ENCODE results near the gene GRM7.

Gene GRM7

DNA sequence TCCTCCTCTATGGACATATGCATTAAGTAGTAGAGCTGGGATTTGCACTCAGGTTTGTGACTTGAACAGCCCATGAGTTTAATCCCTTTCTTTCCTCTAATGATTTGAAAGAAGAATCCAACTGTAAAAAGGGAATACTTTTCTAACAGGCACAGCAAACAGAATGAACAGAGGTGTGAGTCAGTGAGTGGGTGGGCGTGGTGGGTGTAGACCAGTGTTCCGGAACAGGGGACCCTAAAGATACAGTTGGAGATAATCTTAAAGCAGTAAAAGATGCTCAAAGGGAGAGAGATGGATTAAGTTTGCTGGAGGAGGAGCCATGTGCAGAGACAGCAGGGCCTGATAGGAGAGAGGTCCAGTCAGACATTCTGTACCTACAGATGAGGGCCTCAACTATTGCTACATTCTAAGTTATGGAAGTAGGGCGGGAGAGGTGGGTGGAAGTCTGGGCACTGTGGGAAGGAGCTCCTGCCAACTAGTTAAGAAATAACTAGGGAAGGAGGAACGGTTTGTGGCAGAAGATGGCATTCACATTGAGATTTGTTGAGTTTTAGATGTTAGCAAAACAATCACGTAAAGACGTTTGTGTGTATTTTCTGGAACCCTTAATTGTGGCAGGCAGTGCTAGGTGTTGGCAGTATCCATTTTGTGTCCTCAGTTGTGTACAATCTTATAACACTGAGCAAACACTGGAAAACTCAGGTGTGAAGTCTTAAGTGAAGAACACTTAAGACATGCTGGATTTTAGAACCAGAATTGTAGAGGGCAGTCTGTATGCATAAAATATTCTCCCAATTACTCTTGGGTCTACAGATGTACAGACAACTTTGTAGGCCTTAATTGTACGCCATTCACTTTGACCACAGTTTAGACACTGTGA is 511.0 kb downstream of the GRM7 start:
- no peak overlapping the region for H3K4me3 ChIP-seq (ENCODE audit: low read depth, low read length)
- no peak for TF ChIP-seq CTCF (IDR thresholded peaks at IDR 0.05; ENCODE audit: low read depth, low read length)
- H3K9me3 ChIP-seq (ENCODE audit: severe bottlenecking) = no peaks in the 10 kb centered on the region
- peak; percentile 28 for DNase-seq
- H3K27me3 ChIP-seq (ENCODE audit: insufficient read depth, low read depth, severe bottlenecking) = no peaks in the 10 kb centered on the region
- no peaks in the 10 kb centered on the region for H3K36me3 ChIP-seq
- peak overlapping the region; percentile 45 for H3K27ac ChIP-seq

DNA sequence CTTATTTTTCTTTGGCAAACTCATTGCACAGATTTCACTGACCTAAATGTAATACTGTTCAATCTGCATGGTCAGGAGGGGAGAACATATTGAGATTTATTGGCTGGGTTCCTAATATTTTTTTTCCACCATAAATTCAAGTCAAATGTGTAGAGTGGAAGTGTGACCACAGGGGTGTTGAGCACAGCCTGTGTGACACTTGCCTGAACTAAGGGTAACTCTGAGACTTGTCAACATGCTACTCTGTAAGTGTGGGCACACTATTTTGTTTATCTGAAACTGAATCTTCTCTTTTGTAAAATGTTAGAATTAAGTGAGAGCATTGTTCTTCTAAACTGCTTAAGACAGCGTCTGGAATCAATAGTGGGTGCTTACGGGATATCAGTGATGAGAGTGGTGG is 516.2 kb downstream of the GRM7 start:
- Histone ChIP-seq H3K9me3 (ENCODE audit: severe bottlenecking) (no peaks in the 10 kb centered on the region), H3K27me3 (ENCODE audit: insufficient read depth, low read depth, severe bottlenecking) (no peaks in the 10 kb centered on the region), H3K27ac (no peak overlapping the region), H3K4me3 (ENCODE audit: low read depth, low read length) (no peak overlapping the region), H3K36me3 (no peaks in the 10 kb centered on the region)
- no peak for TF ChIP-seq CTCF (IDR thresholded peaks at IDR 0.05; ENCODE audit: low read depth, low read length)
- no peak for DNase-seq

GRCh38 chr3:7381741-7382140 is 520.8 kb downstream of the GRM7 start:
- no peak for TF ChIP-seq CTCF (IDR thresholded peaks at IDR 0.05; ENCODE audit: low read depth, low read length)
- H3K36me3 ChIP-seq = no peaks in the 10 kb centered on the region
- no peak overlapping the region for H3K4me3 ChIP-seq (ENCODE audit: low read depth, low read length)
- no peak for DNase-seq
- H3K27ac ChIP-seq = no peak overlapping the region
- no peaks in the 10 kb centered on the region for H3K9me3 ChIP-seq (ENCODE audit: severe bottlenecking)
- H3K27me3 ChIP-seq (ENCODE audit: insufficient read depth, low read depth, severe bottlenecking) = no peaks in the 10 kb centered on the region

DNA sequence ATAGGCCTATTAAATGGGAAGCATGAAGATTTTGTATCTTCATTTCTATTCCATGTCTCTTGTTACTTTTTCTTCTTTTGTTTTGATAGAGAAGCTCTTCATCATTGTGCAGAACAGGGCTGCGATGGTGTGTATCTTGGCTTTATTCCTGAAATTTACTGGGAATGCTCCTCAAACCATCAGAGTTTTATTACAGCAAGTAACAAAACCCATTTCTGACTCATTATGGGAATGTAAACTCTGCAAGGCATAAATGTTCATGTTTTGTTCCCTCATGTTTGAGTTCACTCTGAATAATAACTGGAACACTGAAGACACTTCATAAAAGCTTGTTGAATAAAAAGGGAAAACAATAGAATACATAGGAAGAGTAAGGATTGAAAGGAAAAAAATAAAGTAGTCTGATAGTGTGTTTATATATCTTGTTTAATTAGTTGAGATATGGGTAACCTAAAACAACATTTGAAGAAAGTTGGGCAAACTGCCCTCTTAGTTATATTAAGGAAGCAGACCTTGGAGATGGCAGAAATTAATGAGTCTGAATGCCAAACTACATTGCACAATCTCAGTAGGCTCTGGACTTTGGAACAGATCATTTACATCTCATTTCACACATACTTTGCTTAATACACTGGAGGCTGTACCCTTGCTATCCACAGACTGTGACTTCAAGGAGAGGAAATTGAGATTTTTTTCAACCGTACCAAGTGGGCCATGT is 521.5 kb downstream of the GRM7 start:
- no peaks in the 10 kb centered on the region for H3K27me3 ChIP-seq (ENCODE audit: insufficient read depth, low read depth, severe bottlenecking)
- no peak for DNase-seq
- no peak for TF ChIP-seq CTCF (IDR thresholded peaks at IDR 0.05; ENCODE audit: low read depth, low read length)
- no peaks in the 10 kb centered on the region for H3K9me3 ChIP-seq (ENCODE audit: severe bottlenecking)
- no peaks in the 10 kb centered on the region for H3K36me3 ChIP-seq
- H3K4me3 ChIP-seq (ENCODE audit: low read depth, low read length) = no peak overlapping the region
- no peak overlapping the region for H3K27ac ChIP-seq

DNA sequence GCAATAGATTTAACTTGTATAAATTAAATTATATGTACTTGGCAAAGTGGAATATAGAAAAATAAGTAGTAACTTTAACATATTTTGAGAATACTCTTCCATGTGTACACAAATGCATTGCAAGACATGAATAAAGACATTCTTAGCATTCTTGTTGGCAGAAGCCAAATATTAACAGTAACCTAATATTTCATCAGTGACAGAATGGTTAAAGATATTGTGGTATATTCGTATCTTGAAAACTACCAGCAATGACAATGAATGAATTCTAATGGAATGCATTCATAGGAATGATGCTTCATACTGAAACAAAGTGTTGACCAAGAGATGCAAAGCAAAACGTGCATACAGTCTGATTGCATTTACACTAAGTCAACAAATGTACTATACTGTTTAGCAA is 524.7 kb downstream of the GRM7 start:
- no peak overlapping the region for H3K4me3 ChIP-seq (ENCODE audit: low read depth, low read length)
- no peak overlapping the region for H3K27ac ChIP-seq
- no peak for DNase-seq
- no peaks in the 10 kb centered on the region for H3K9me3 ChIP-seq (ENCODE audit: severe bottlenecking)
- no peaks in the 10 kb centered on the region for H3K27me3 ChIP-seq (ENCODE audit: insufficient read depth, low read depth, severe bottlenecking)
- no peak for TF ChIP-seq CTCF (IDR thresholded peaks at IDR 0.05; ENCODE audit: low read depth, low read length)
- no peaks in the 10 kb centered on the region for H3K36me3 ChIP-seq
